Measurements from ENCODE around the gene CFAP97D1. TPM values are rescaled to one million over a fixed set of nuclear protein-coding genes. Genes with fewer than 3 reads are reported as not detected.

The CFAP97D1 gene
- total RNA-seq, 2 donors from 2014 or later, result not detected

- H3K4me1 ChIP-seq, result peaks cover 0 to 58% of the 10 kb centered on the region in 2 donors
- no peak for TF ChIP-seq CTCF (IDR thresholded peaks at IDR 0.05)
- no peak for DNase-seq (ENCODE audit: low spot score)
Measured at GRCh38 chr17:43832168-43832975, 52.1 kb downstream of the CFAP97D1 start.

GRCh38 chr17:43832976-43833829 lies 53.0 kb downstream of the CFAP97D1 start, which contains the start of gene MPP3:
TSS of gene MPP3 (minus strand) at chr17:43833146. CDS start at chr17:43831906, 1,240 bp downstream.
- Histone ChIP-seq H3K27ac (peak within 1 kb of the TSS; percentile 91 to 96), H3K27me3 (no peaks in the 10 kb centered on the region), H3K36me3 (peaks cover 32% of the 10 kb centered on the region), H3K9me3 (no peaks in the 10 kb centered on the region), H3K4me1 (peaks cover 0 to 54% of the 10 kb centered on the region in 2 donors), H3K4me3 (peak within 1 kb of the TSS; percentile 88 to 91)
- no peak for TF ChIP-seq CTCF (IDR thresholded peaks at IDR 0.05)
- DNase-seq (ENCODE audit: low spot score), result no peak

More at GRCh38 chr17:43832168-43832975, 52.1 kb downstream of the CFAP97D1 start:
- H3K36me3 ChIP-seq, result peaks cover 40% of the 10 kb centered on the region
- H3K27me3 ChIP-seq, result no peaks in the 10 kb centered on the region
- H3K9me3 ChIP-seq, result no peaks in the 10 kb centered on the region
- H3K4me3 ChIP-seq, result peak overlapping the region; percentile 88 to 91
- peak overlapping the region; percentile 91 to 96 for H3K27ac ChIP-seq

GRCh38 chr17:43834106-43834505 lies 53.9 kb downstream of the CFAP97D1 start:
- DNase-seq (ENCODE audit: low spot score), result no peak
- no peak for TF ChIP-seq CTCF (IDR thresholded peaks at IDR 0.05)
- Histone ChIP-seq H3K9me3 (no peaks in the 10 kb centered on the region), H3K27ac (peak overlapping the region in 1 of 2 donors; percentile 91), H3K27me3 (no peaks in the 10 kb centered on the region), H3K36me3 (peaks cover 23% of the 10 kb centered on the region), H3K4me1 (peaks cover 0 to 45% of the 10 kb centered on the region in 2 donors), H3K4me3 (no peak overlapping the region)

Other genes with a start within 250 kb of the CFAP97D1 start
- gene ETV4, start 234.1 kb upstream of the CFAP97D1 start, total RNA-seq, result 1 to 10 TPM; 3.1 to 5.0 TPM
- 10 to 100 TPM in 1 of 2 donors, 1 to 10 TPM in 1; 3.9 to 13.8 TPM for gene MEOX1, start 118.5 kb upstream of the CFAP97D1 start, total RNA-seq
- gene SOST, start 21.6 kb upstream of the CFAP97D1 start, total RNA-seq, result not detected
- 100 to 1,000 TPM; 151 to 175 TPM for gene DUSP3, start 1.5 kb upstream of the CFAP97D1 start, total RNA-seq
- gene MPP3, start 52.7 kb downstream of the CFAP97D1 start, total RNA-seq, result 10 to 100 TPM; 35.0 to 36.2 TPM
- gene CD300LG, start 66.7 kb downstream of the CFAP97D1 start, total RNA-seq, result 10 to 100 TPM; 11.8 to 30.4 TPM
- 10 to 100 TPM; 11.9 to 15.6 TPM for gene MPP2, start 127.1 kb downstream of the CFAP97D1 start, total RNA-seq
- not detected for gene PPY, start 162.0 kb downstream of the CFAP97D1 start, total RNA-seq
- not detected for gene PYY, start 173.5 kb downstream of the CFAP97D1 start, total RNA-seq
- 1 to 10 TPM; 1.7 to 4.5 TPM for gene NAGS, start 224.2 kb downstream of the CFAP97D1 start, total RNA-seq
- gene TMEM101, start 234.5 kb downstream of the CFAP97D1 start, total RNA-seq, result 10 to 100 TPM; 21.0 to 25.0 TPM